Panc1 (cell line): ENCODE measurements around the gene DNAJB5.

ENCODE experiments used
- POLR2AphosphoS5 ChIP-seq: IDR thresholded peaks from 2 replicates; pipeline ENCODE4 v1.6.1; 2012; ENCODE audit warnings: mild to moderate bottlenecking, low read depth, low read length, moderate library complexity
- SIN3A ChIP-seq: IDR thresholded peaks from 2 replicates; pipeline ENCODE4 v1.6.1; 2012; ENCODE audit warnings: low read depth, mild to moderate bottlenecking, low read length, moderate library complexity, borderline replicate concordance; ENCODE audit not compliant: insufficient read depth
- TF ChIP-seq, protein P1 (sequence below), 2 experiments: IDR thresholded peaks; 2 replicates each; pipeline ENCODE4 v1.6.1; 2011 to 2012; ENCODE audit warnings: low read depth in 2 of 2, control low read depth in 1 of 2, low read length in 1 of 2, mild to moderate bottlenecking in 1 of 2, moderate library complexity in 1 of 2; ENCODE audit not compliant: insufficient read depth in 1 of 2

DNA sequence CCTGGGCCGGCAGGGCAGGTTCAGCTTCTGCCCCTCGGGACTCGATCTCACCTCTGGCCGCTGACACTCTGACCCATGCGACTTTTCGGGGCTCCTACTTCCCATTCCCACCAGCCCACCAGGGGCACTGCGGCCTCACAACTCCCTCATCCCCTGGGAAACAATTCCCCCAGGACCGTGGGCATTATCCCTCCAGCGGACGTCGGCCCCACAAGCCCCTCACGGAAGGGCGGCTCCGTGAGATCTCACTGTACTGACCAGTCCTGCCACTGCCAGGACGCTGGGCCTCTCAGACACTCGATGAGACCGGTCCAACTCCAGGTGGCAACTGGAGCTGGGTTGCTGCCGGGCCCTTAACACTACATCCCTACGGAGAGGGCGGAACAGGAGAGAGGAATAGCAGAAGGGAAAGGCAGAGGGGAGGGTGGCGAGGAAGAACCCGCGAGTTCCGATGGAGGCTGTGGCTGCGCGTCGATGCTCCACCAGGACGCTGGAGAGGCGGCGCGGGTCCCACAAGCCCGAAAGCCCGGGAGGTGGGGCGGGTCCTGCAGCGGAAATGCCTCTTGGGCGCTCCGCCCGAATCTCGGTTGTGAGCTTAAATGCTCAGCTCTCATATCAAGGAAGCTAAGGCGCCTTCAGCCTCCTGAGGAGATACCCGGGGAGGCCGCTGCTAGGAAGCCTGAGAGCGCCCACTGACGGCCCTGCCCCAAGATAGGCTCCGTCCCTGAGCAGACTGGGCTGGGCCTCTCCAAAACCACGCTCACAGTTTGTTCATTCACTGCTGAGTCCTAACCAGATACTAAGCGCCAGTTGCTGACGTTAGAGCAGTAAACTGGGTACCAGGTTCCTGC lies 46.5 kb downstream of the DNAJB5 start:
- no peak for TF ChIP-seq POLR2AphosphoS5
- TF ChIP-seq SIN3A = no peak
- TF ChIP-seq, protein P1, sequence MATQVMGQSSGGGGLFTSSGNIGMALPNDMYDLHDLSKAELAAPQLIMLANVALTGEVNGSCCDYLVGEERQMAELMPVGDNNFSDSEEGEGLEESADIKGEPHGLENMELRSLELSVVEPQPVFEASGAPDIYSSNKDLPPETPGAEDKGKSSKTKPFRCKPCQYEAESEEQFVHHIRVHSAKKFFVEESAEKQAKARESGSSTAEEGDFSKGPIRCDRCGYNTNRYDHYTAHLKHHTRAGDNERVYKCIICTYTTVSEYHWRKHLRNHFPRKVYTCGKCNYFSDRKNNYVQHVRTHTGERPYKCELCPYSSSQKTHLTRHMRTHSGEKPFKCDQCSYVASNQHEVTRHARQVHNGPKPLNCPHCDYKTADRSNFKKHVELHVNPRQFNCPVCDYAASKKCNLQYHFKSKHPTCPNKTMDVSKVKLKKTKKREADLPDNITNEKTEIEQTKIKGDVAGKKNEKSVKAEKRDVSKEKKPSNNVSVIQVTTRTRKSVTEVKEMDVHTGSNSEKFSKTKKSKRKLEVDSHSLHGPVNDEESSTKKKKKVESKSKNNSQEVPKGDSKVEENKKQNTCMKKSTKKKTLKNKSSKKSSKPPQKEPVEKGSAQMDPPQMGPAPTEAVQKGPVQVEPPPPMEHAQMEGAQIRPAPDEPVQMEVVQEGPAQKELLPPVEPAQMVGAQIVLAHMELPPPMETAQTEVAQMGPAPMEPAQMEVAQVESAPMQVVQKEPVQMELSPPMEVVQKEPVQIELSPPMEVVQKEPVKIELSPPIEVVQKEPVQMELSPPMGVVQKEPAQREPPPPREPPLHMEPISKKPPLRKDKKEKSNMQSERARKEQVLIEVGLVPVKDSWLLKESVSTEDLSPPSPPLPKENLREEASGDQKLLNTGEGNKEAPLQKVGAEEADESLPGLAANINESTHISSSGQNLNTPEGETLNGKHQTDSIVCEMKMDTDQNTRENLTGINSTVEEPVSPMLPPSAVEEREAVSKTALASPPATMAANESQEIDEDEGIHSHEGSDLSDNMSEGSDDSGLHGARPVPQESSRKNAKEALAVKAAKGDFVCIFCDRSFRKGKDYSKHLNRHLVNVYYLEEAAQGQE (IDR thresholded peaks at IDR 0.05; ENCODE audit: insufficient read depth in 1 of 2, low read depth in 2 of 2, low read length in 1 of 2) = no peak
